ENCODE measurements around the gene PSME3.

Gene PSME3, protein sequence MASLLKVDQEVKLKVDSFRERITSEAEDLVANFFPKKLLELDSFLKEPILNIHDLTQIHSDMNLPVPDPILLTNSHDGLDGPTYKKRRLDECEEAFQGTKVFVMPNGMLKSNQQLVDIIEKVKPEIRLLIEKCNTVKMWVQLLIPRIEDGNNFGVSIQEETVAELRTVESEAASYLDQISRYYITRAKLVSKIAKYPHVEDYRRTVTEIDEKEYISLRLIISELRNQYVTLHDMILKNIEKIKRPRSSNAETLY

DNA sequence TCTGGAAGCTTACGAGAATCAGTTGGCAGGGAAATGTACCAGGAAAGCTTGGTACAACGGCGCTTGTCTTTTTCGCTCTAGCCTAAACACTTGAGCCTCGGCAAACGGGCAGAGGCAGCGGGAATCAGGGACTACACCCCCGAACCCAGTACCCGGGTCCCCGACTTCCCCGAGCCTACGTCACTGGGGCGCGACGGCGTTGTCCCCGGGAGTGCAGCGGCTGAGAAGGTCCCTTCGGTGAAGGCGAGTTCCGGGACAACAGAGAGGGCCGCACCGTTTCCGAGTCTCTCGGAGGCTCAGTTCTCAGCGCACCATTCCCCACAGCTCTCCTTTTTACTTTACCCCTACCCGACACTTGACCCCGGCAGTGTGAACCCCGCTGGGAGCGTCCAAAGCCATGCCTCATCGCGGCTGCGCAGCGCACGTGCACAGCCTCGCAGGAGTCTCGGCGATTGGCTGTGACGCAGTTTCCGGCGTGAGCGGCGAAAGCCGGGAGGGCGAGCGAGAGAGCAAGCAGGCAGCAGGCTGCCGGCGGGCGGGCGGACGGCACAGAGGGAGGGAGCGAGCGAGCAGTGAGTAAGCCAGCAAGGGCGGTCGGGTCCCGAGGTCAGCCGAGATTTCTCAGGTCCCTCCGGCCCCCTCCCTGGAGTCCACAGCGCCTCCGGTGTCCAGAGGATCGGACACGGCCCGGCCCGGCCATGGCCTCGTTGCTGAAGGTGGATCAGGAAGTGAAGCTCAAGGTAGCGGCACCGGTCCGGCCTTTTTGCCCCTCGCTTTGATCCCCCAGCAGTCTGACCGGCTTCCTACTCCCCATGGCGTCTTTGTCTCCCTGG lies at the start of gene PSME3:
Gene PSME3 (plus strand): TSS at position 464 of the 833 bp plus-strand sequence. CDS start 235 bp downstream, at position 699.
- DNase-seq, result peak; percentile 82

- no peak for DNase-seq
Measured at GRCh38 chr17:42783791-42784138, 49.4 kb upstream of the PSME3 start.

DNA sequence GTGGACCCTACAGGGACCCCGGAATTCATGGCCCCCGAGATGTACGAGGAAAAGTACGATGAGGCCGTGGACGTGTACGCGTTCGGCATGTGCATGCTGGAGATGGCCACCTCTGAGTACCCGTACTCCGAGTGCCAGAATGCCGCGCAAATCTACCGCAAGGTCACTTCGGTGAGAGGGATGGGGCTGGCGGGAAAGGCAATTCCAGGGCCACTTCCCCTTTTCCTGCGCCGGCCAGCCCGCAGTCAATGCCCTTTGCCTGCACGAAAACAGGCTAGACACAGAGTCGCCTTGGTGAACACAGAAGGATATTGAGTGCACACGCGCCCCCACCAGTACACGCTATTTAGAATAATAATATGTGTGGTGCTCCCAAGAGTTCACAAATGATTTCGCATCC lies 48.8 kb upstream of the PSME3 start:
- DNase-seq, result no peak

- no peak for DNase-seq
Measured at GRCh38 chr17:42784811-42785592, 48.2 kb upstream of the PSME3 start.

DNA sequence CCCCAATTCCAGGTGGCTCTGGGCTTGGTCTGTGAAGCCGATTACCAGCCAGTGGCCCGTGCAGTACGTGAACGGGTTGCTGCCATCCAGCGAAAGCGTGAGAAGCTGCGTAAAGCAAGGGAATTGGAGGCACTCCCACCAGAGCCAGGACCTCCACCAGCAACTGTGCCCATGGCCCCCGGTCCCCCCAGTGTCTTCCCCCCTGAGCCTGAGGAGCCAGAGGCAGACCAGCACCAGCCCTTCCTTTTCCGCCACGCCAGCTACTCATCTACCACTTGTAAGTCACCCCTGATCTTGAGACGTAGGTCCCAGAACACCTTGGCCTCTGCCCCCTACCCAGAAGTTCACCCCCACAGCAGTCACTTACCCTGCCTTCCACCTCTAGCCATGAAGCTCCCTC lies 45.9 kb upstream of the PSME3 start:
- DNase-seq, result no peak

- no peak for DNase-seq
Measured at GRCh38 chr17:42791948-42792347, 41.2 kb upstream of the PSME3 start.

DNA sequence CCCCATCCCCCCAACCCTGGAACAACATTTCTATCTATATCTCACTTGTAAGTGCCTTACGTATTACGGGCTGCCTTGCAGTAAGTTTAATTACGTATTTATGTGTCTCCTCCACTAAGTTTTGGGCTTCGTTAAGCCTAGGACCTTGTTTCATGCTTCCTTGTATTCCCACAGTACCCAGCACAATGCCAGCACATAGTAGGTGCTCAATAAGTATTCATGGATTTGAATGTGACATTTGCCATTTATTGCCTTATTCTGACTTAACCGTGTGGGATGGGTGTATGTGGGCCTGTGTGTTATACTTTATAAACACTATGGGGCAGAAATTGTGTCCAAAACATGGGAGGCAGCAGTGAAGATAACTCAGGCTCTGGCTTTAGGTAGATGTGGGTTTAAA lies 40.7 kb upstream of the PSME3 start:
- DNase-seq, result no peak

DNA sequence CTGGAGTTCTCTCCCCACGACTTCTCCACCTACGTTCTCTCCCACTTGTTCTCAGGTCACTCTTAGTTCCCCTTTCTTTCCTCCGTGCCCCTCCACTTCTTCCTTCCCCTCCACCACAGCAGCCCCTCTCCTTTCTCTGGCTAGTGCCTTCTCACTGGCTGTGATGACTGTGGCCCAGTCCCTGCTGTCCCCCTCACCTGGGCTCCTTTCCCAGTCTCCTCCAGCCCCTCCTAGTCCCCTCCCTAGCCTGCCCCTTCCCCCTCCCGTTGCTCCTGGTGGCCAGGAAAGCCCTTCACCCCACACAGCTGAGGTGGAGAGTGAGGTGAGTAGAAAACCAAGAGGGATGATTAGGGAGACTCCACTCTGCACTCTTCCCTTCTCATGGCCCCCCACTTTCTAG lies 38.1 kb upstream of the PSME3 start:
- DNase-seq, result no peak

DNA sequence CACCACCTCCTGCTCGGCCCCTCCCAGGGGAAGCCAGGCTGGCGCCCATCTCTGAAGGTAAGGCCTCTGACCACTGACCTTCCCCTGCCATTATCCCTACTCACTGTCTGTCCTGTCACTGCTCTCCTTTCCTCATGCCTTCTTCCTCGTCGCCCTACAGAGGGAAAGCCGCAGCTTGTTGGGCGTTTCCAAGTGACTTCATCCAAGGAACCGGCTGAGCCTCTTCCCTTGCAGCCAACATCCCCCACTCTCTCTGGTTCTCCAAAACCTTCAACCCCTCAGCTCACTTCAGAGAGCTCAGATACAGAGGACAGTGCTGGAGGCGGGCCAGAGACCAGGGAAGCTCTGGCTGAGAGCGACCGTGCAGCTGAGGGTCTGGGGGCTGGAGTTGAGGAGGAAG lies 37.7 kb upstream of the PSME3 start:
- no peak for DNase-seq

GRCh38 chr17:42796066-42796758 lies 37.0 kb upstream of the PSME3 start:
- no peak for DNase-seq

DNA sequence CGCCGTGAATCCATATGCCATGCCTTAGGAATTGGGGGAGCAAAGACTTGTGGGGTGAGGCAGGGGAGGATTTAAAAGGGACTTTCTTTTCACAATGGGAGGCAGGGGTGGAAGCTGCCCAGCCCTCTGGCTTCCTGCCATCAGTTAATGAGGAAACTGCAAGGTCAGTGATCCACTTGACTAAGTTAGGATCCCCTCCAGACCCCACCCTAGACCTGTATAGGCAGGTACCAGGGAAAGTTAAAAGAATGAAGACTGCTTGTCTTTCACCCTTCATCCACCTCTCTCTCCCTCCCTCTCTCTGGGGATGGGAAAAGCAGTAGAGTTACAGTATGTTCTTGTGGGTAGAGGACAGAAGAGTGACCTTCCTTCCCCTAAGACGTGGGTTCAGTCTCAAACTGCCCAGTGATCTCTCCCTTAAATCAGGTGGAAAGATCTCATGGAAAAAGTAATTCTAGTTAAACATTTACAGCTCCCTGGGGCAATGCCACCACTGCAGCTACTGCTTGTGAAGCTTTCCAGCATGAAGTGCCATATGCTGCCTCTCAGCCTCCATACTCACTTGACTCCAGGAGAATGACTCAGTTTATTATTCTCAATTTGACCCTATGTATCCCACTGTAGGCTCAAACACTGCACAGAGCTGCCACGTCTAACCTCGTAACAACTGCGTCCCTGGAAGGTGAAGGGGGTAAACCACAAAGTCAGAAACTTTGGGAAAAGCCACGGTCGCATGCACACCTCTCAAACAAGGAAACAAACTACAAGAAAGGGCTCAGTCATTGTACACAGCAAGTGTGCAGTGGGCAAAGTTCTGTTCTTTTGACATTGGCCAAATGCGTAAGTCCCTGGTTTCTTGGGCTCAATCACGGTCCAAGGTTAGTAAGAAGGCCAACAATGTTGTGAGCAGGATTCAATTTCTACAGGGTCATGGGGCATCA lies 35.9 kb upstream of the PSME3 start:
- no peak for DNase-seq

GRCh38 chr17:42798011-42798382 lies 35.2 kb upstream of the PSME3 start:
- no peak for DNase-seq

DNA sequence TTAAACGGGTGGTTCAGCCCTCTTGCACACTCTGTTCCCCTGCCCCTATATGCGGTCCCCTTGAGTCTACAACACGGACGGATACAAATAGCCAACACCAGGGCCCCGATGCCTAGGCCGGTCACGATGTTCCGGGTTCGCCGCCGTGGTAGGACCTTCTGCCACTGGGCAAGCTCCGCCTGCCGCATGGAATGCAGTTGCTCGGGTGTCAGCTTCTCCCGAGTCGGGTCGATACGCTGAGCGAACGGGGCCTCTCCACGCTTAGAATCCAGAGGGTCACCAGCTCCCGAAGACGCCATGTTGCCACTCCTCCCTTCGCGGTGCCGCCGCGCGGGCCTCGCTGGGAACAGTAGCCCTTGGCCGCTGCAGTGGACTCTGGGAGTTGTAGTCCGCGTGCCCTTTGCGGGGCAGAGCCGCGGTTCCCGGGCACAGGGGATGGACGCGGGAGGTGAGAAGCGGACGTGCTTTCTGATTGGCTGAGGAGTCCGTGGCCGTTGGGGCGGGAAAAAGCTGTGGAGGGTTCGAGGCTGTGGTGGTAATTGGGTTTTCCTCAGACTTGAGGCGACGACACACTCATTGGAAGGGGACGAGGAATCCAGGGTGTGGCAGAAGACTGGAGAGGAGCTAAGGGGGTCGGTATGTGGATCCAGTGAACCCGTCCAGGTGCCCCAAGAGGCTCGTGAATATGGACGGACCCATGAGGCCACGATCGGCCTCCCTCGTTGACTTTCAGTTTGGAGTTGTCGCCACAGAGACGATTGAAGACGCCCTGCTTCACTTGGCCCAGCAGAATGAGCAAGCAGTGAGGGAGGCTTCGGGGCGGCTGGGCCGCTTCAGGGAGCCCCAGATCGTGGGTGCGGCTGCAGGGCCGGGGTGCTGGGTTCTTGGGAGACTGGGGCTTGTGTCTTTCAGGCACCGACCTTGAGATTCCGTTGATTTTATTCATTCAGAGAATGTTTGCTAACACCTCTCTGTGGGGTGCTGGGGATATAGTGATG lies 34.5 kb upstream of the PSME3 start, which contains the start of the genes CNTD1 and COA3:
Gene CNTD1 (plus strand): TSS at position 479 of the 998 bp plus-strand sequence. CDS start 207 bp downstream, at position 686.
Gene COA3 (minus strand): TSS at position 322 of the 998 bp plus-strand sequence. CDS start 23 bp downstream, at position 299.
- peak; percentile 65 for DNase-seq

DNA sequence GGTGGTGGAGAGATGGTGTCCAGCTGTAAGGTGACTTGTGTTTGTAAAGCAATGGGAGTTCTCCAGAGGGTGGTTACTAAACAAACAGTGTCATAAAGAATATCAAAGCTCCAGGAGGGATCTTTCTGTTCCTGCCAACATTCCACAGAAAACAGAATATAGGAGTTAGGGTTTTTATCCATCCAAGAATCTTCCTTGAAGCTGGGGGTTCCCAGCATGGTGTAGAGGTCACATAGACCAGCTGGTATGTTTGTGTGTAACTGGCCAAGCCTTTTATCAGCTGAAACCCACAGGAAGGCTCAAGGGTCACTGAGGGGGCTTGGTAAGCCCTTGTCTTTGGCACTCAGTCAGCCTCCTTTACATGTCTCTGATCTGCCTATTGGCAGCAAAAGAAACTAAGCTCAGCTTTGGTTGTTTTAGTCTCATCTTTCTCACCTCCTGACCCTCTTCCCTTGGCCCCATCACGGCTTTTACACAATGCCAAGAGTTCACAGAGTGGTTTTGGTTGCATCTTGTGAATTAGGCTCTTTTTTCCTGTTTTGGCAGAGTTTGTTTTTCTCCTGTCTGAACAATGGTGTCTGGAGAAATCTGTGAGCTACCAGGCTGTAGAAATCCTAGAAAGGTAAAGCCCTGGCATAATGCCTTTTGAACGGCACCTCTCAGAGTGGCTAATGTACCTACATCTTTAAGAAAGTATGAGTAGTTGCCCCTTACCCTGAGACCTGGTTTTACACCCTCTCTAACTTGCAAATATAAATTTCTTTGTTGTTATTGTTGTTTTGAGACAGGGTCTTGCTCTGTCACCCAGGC lies 29.9 kb upstream of the PSME3 start:
- DNase-seq, result no peak

DNA sequence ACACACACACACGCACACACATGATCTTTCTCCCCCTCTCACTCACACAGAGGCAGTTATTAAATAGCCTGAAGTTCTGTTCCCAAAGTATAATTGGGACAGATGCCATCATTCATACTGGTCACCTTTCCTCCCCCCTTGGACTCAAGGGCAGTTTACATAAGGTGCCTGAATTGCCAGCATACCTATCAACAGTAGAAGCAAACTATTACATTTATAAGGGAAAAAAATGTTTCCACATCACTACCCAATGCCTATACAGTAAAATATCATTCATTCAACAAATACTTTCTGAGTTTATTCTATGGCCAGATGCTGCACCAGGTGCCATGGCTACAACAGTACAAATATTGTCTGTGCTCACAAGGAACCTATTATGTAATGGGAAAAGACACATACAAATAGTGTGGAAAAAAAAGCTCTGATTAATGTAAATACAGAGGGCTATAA lies 28.3 kb upstream of the PSME3 start:
- DNase-seq, result no peak

GRCh38 chr17:42806249-42806648 lies 26.9 kb upstream of the PSME3 start:
- DNase-seq, result no peak

DNA sequence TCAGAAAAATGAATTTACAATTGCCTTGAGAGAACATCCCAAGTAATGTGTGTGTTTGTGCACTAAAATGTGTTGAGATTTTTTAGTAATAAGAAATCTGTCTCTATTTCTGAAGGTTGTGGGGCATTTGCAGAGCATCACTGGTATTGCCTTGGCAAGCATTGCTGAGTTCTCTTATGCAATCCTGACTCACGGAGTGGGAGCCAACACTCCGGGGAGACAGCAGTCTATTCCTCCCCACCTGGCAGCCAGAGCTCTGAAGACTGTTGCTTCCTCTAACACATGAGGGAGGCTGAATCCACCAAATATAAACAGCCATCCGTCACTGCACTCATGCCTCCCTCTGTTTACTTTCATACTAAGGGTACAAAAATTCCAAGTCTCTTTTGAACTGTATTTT lies 23.9 kb upstream of the PSME3 start:
- DNase-seq, result no peak

DNA sequence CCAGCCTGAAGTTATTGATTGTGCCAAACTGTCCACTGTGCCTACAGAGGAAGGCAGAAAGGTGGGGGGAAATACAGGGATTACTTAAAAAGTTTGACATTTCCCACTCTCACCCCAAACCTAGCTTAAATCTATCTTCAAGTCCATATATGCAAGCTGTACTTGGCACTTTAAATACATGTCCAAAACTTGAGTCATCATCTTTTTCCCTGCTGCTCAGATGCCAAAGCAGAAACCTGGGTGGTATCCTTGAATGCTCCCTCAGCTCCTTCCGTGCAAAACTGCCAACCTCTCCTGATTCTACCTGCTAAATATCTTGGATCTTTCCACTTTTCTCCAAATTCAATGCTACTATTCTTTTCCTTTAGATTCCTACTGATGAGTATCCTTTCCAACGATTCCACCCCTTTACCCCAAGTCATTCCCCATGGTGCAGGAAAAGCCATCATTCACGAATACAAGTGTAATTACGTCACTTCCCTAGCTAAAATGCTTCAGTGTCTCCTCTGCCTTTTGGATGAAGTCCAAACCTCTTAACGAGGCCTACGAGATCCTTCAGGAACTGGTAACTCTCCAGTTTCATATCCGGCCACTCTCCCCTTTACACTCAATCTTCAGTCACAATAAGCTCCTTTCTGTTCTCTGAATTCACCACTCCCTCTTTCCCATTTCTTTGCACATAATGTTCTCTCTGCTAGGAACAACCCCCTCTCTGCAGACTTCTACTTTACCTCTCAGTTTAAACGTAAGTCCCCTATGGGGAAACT lies 18.4 kb upstream of the PSME3 start:
- DNase-seq, result no peak

DNA sequence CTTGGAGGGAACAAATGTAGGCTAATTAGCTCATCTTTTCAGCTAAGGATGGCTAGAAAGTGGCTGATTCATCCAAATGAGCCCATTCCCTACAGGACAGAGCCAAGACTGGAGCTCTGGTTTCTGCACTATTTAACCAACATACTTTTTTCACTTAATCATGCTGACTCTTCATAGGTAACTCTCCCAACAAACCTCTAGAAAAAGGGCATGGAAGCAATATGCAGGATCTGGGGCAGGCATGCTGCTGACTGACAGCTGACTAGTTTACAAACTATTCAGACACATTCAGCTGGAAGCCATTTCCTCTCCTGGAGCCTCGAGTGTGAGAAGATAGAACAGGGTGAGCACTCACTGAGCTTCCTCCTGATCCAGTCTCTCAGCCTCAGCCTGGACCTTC lies 15.3 kb upstream of the PSME3 start:
- DNase-seq, result no peak

Measured in activated T-cell treated with anti-CD3 and anti-CD28 coated beads for 4 hours (primary cell).